ENCODE measurements around the gene C10orf62.
"Not testable (repeated sequence)": the region's sequence is repeated elsewhere in the genome, so short reads cannot be mapped to it uniquely, and the experiment has no call there.

DNA sequence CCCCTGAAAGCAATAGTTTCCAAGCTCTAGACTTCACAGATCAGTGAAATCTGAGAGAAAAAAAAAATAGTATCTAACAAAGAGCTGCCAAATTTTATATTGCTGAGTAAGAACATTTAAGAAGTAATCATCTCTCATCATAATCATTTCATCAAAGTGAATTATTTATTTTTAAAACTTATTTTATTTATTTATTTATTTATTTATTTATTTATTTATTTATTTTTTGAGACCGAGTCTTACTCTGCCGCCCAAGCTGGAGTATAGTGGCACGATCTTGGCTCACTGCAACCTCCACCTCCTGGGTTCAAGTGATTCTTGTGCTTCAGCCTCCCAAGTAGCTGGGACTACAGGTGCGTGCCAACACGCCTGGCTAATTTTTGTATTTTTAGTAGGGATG lies 13.0 kb upstream of the C10orf62 start:
- TF ChIP-seq, protein P1, sequence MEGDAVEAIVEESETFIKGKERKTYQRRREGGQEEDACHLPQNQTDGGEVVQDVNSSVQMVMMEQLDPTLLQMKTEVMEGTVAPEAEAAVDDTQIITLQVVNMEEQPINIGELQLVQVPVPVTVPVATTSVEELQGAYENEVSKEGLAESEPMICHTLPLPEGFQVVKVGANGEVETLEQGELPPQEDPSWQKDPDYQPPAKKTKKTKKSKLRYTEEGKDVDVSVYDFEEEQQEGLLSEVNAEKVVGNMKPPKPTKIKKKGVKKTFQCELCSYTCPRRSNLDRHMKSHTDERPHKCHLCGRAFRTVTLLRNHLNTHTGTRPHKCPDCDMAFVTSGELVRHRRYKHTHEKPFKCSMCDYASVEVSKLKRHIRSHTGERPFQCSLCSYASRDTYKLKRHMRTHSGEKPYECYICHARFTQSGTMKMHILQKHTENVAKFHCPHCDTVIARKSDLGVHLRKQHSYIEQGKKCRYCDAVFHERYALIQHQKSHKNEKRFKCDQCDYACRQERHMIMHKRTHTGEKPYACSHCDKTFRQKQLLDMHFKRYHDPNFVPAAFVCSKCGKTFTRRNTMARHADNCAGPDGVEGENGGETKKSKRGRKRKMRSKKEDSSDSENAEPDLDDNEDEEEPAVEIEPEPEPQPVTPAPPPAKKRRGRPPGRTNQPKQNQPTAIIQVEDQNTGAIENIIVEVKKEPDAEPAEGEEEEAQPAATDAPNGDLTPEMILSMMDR (IDR thresholded peaks at IDR 0.05), result not testable (repeated sequence)
- not testable (repeated sequence) for TF ChIP-seq POLR2AphosphoS5 (IDR thresholded peaks at IDR 0.05; ENCODE audit: low read depth, low read length); SIN3A (IDR thresholded peaks at IDR 0.05; ENCODE audit: borderline replicate concordance, insufficient read depth, low read depth, low read length)
- TF ChIP-seq, protein P2, sequence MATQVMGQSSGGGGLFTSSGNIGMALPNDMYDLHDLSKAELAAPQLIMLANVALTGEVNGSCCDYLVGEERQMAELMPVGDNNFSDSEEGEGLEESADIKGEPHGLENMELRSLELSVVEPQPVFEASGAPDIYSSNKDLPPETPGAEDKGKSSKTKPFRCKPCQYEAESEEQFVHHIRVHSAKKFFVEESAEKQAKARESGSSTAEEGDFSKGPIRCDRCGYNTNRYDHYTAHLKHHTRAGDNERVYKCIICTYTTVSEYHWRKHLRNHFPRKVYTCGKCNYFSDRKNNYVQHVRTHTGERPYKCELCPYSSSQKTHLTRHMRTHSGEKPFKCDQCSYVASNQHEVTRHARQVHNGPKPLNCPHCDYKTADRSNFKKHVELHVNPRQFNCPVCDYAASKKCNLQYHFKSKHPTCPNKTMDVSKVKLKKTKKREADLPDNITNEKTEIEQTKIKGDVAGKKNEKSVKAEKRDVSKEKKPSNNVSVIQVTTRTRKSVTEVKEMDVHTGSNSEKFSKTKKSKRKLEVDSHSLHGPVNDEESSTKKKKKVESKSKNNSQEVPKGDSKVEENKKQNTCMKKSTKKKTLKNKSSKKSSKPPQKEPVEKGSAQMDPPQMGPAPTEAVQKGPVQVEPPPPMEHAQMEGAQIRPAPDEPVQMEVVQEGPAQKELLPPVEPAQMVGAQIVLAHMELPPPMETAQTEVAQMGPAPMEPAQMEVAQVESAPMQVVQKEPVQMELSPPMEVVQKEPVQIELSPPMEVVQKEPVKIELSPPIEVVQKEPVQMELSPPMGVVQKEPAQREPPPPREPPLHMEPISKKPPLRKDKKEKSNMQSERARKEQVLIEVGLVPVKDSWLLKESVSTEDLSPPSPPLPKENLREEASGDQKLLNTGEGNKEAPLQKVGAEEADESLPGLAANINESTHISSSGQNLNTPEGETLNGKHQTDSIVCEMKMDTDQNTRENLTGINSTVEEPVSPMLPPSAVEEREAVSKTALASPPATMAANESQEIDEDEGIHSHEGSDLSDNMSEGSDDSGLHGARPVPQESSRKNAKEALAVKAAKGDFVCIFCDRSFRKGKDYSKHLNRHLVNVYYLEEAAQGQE (IDR thresholded peaks at IDR 0.05; ENCODE audit: insufficient read depth in 1 of 2, low read depth in 2 of 2, low read length in 1 of 2), result not testable (repeated sequence)
